ENCODE data around the gene OTOP3.

DNA sequence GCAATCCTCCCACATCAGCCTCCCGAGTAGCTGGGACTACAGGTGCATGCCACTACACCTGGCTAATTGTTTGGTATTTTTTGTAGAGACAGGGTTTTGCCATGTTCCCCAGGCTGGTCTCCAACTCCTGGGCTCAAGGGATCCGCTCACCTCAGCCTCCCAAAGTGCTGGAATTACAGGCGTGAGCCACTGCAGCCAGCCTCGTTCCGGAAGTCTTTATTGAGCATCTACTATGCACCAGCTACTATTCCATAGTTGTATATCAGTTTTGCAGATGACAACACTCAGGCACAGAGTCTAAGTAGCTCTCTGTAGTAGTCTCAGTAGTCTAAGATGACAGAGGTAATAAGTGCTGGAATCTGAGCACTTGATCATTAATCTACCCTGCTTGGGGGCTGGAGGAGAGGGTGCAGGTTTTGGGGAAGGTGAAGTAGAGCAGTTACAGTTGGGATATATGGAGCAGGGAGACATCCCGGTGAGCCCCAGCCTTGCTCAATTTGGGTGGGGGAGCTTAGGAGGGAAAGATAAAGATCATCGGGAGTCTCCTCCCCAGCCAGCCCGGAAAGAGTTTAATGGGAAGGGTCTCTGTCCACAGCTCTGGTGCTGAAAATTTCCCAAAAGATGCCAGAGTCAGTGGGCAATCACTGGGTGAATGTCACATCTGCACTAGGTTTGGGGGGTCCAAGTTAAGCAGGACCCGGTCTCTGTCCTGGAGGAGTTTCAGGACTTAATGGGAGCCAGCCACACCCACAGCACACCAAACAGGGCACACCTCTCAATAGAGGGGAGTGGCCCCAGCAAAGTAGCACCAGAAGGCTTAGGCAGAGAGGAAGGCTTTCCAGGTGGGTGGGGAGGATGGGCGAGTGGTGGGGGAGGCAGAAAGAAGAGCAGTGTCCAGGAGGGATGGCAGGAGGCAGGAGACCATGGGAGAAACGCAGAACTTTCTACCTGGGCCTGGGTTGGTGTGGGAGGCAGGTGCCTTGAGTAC, 1.7 kb downstream of the OTOP3 start:
- TF ChIP-seq POLR2AphosphoS5 (IDR thresholded peaks at IDR 0.05; ENCODE audit: low read depth, low read length) (no peak), POLR2A (IDR thresholded peaks at IDR 0.05; ENCODE audit: low read depth, low read length) (no peak)
